ENCODE results near the gene LEPROT.
A peak's percentile ranks its signal among the peaks of the same experiment; 100 is the strongest.

The LEPROT gene

GRCh38 chr1:65467536-65467935 is 47.1 kb downstream of the LEPROT start:
- peak overlapping the region; percentile 54 for H3K27ac ChIP-seq
- TF ChIP-seq ZFX (IDR thresholded peaks at IDR 0.05; ENCODE audit: borderline replicate concordance) = no peak
- TF ChIP-seq CTCF (IDR thresholded peaks at IDR 0.05) = peak; percentile 55

GRCh38 chr1:65469126-65469888 is 48.8 kb downstream of the LEPROT start:
- TF ChIP-seq ZFX (IDR thresholded peaks at IDR 0.05; ENCODE audit: borderline replicate concordance) = no peak
- no peak for TF ChIP-seq CTCF (IDR thresholded peaks at IDR 0.05)
- H3K27ac ChIP-seq = no peak overlapping the region

- TF ChIP-seq CTCF (IDR thresholded peaks at IDR 0.05) = no peak
- TF ChIP-seq ZFX (IDR thresholded peaks at IDR 0.05; ENCODE audit: borderline replicate concordance) = no peak
- H3K27ac ChIP-seq = no peak overlapping the region
Observed at GRCh38 chr1:65469889-65470340, 49.4 kb downstream of the LEPROT start.

GRCh38 chr1:65470766-65471165 is 50.3 kb downstream of the LEPROT start:
- no peak overlapping the region for H3K27ac ChIP-seq
- no peak for TF ChIP-seq ZFX (IDR thresholded peaks at IDR 0.05; ENCODE audit: borderline replicate concordance)

- TF ChIP-seq ZFX (IDR thresholded peaks at IDR 0.05; ENCODE audit: borderline replicate concordance) = no peak
- no peak for TF ChIP-seq CTCF (IDR thresholded peaks at IDR 0.05)
- no peak overlapping the region for H3K27ac ChIP-seq
Observed at GRCh38 chr1:65471213-65471833, 50.9 kb downstream of the LEPROT start.

- H3K27ac ChIP-seq = no peak overlapping the region
- TF ChIP-seq CTCF (IDR thresholded peaks at IDR 0.05) (no peak), ZFX (IDR thresholded peaks at IDR 0.05; ENCODE audit: borderline replicate concordance) (no peak)
Observed at GRCh38 chr1:65471861-65472332, 51.4 kb downstream of the LEPROT start.

- no peak for TF ChIP-seq ZFX (IDR thresholded peaks at IDR 0.05; ENCODE audit: borderline replicate concordance)
- TF ChIP-seq CTCF (IDR thresholded peaks at IDR 0.05) = no peak
- no peak overlapping the region for H3K27ac ChIP-seq
Observed at GRCh38 chr1:65476327-65476726, 55.9 kb downstream of the LEPROT start.

Data from 22Rv1 (cell line).